GM12878 (cell line): Measurements from ENCODE around the gene MIA3. TPM values are rescaled to one million over a fixed set of nuclear protein-coding genes. Genes with fewer than 3 reads are reported as not detected.
A peak's percentile ranks its signal among the peaks of the same experiment; 100 is the strongest.

Experiments
- BRCA1 ChIP-seq: IDR thresholded peaks from 2 replicates; pipeline ENCODE4 v1.6.1; 2011; ENCODE audit warnings: low read depth, low read length, improper control_type of control experiment
- FOXK2 ChIP-seq: fragments of 450-650 bp; IDR thresholded peaks from 2 replicates; pipeline ENCODE4 v1.6.1; 2017; ENCODE audit warnings: mild to moderate bottlenecking, moderate library complexity
- HCFC1 ChIP-seq: fragments of 150-350 bp; IDR thresholded peaks from 2 replicates; pipeline ENCODE4 v1.6.1; 2014; ENCODE audit warnings: low read length
- NRF1 ChIP-seq: conservative IDR thresholded peaks from 2 replicates; pipeline ENCODE4 v1.6.1; 2011; ENCODE audit warnings: mild to moderate bottlenecking, low read depth, low read length, improper control_type of control experiment
- PML ChIP-seq: IDR thresholded peaks from 2 replicates; pipeline ENCODE4 v1.6.1; 2012; ENCODE audit warnings: low read length, inconsistent platforms
- RBBP5 ChIP-seq: fragments of 200-600 bp; sonication (generic); conservative IDR thresholded peaks from 2 replicates; pipeline ENCODE4 v1.6.1; 2016
- RCOR1 ChIP-seq: conservative IDR thresholded peaks from 2 replicates; pipeline ENCODE4 v1.6.1; 2012; ENCODE audit warnings: low read depth, low read length, improper control_type of control experiment
- SIN3A ChIP-seq: IDR thresholded peaks from 2 replicates; pipeline ENCODE4 v1.6.1; 2012; ENCODE audit warnings: low read depth, low read length, improper control_type of control experiment
- SIX5 ChIP-seq: IDR thresholded peaks from 2 replicates; pipeline ENCODE4 v1.6.1; 2011; ENCODE audit warnings: mild to moderate bottlenecking, low read depth, low read length, moderate library complexity; ENCODE audit not compliant: severe bottlenecking
- SP1 ChIP-seq: IDR thresholded peaks from one replicate; pipeline ENCODE4 v1.6.1; 2011; ENCODE audit warnings: low read depth, low read length
- polyA plus RNA-seq, 11 experiments: library from polyadenylated mRNA; depleted of rRNA in 4 of 11; unstranded in 6 of 11; stranded (reverse) in 5 of 11; fragments of >200 nt; fragmentation: Nextera tagmentation in 4 of 11; fragmentation: Illumina TruSeq in 1 of 11; extraction: Ambion mirVana in 4 of 11; extraction: Trizol in 1 of 11; gene quantifications; 1 replicate in 1 of 11; 2 replicates in 10 of 11; pipeline versions ENCODE4 v1.2.1 to v1.2.3, GENCODE V29; 2011 to 2016; ENCODE audit warnings: inconsistent platforms in 2 of 11, missing spikeins in 2 of 11, low read depth in 1 of 11
- total RNA-seq, 4 experiments: library from RNA; depleted of rRNA in 3 of 4; stranded (reverse); fragments of >200 nt in 3 of 4; fragmentation: Illumina TruSeq in 1 of 4; extraction: Trizol in 1 of 4; gene quantifications; 2 replicates each; pipeline versions ENCODE4 v1.2.1 to v1.2.3, GENCODE V29; 2013 to 2021
- TF ChIP-seq, protein P1 (sequence below): IDR thresholded peaks from 2 replicates; pipeline ENCODE4 v1.6.1; 2012; ENCODE audit warnings: low read depth, low read length, improper control_type of control experiment
- TF ChIP-seq, protein P2 (sequence below): IDR thresholded peaks from 2 replicates; pipeline ENCODE4 v1.6.1; 2011; ENCODE audit warnings: low read depth, mild to moderate bottlenecking, low read length, moderate library complexity, borderline replicate concordance; ENCODE audit errors: extremely low read depth
- TF ChIP-seq, protein P3 (sequence below): IDR thresholded peaks from 2 replicates; pipeline ENCODE4 v1.6.1; 2012; ENCODE audit warnings: mild to moderate bottlenecking, low read depth, low read length
- TF ChIP-seq, protein P4 (sequence below): fragments of 450-650 bp; IDR thresholded peaks from 2 replicates; pipeline ENCODE4 v1.6.1; 2017; ENCODE audit warnings: mild to moderate bottlenecking, low read depth, inconsistent platforms; ENCODE audit not compliant: poor library complexity, severe bottlenecking
- TF ChIP-seq, protein P5 (sequence below): fragments of 450-650 bp; IDR thresholded peaks from 2 replicates; pipeline ENCODE4 v1.6.1; 2018; ENCODE audit warnings: borderline replicate concordance, mild to moderate bottlenecking; ENCODE audit not compliant: partially characterized antibody
- TF ChIP-seq, protein P6 (sequence below): IDR thresholded peaks from 2 replicates; pipeline ENCODE4 v1.6.1; 2012; ENCODE audit warnings: low read depth, low read length, improper control_type of control experiment

Gene MIA3
- total and polyA plus RNA-seq, 10 of the 15 experiments (the other 5 are each of a cell fraction or from before 2014, with no cell fraction given), result 12.9 to 50.8 (median 30.3) TPM

DNA sequence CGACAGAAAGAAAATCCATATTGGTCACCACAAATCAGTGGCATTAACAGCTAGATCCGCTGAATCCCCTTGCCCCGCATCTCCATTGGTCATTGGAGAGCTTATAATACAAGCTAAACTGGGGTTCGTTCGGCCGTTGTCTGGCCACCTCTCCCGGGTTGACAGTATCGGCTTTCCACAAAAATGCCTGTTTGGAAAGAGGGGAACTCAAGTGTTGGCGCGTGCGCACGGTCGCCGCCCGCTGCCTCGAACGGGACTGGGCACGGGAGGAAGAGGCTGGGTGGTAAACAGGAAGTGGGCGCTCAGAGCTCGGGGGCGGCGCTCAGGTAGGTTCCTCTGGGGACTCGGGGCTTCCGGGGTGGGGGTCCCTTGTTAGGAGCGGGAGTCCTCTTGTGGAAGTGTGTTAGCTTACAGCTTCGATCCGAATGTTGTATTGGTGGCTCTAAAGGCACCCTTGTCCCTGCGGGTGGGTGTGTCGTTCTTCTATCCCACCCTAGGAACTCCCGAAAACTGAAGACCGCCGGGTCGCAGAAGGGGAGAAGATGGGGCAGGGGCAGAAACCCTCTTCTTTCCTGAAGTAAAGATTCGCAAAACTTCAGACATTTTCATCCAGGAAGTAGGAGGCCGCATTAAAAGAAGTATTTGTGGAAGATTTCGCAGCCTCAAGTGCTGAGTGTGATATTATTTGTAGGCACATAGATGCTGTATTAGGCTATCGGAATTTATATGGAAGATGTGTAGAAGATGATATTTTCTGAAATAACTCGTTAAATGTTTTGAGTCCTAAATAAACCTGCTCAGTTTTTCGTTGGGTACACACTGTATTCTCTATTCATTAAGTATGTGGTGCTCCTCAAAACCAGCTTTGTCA lies 95.4 kb downstream of the MIA3 start (continued):
- TF ChIP-seq, protein P1, sequence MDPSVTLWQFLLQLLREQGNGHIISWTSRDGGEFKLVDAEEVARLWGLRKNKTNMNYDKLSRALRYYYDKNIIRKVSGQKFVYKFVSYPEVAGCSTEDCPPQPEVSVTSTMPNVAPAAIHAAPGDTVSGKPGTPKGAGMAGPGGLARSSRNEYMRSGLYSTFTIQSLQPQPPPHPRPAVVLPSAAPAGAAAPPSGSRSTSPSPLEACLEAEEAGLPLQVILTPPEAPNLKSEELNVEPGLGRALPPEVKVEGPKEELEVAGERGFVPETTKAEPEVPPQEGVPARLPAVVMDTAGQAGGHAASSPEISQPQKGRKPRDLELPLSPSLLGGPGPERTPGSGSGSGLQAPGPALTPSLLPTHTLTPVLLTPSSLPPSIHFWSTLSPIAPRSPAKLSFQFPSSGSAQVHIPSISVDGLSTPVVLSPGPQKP, result peak; percentile 76
- TF ChIP-seq, protein P2, sequence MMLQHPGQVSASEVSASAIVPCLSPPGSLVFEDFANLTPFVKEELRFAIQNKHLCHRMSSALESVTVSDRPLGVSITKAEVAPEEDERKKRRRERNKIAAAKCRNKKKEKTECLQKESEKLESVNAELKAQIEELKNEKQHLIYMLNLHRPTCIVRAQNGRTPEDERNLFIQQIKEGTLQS, result no peak
- TF ChIP-seq RCOR1 (no peak), FOXK2 (peak; percentile 92), HCFC1 (peak; percentile 71), SIN3A (peak; percentile 63; the same call in 1 of the 2 replicates), RBBP5 (no peak), NRF1 (peak; percentile 77), SIX5 (peak; percentile 38), PML (no peak), SP1 (peak; percentile 44), BRCA1 (no peak)
- TF ChIP-seq, protein P3, sequence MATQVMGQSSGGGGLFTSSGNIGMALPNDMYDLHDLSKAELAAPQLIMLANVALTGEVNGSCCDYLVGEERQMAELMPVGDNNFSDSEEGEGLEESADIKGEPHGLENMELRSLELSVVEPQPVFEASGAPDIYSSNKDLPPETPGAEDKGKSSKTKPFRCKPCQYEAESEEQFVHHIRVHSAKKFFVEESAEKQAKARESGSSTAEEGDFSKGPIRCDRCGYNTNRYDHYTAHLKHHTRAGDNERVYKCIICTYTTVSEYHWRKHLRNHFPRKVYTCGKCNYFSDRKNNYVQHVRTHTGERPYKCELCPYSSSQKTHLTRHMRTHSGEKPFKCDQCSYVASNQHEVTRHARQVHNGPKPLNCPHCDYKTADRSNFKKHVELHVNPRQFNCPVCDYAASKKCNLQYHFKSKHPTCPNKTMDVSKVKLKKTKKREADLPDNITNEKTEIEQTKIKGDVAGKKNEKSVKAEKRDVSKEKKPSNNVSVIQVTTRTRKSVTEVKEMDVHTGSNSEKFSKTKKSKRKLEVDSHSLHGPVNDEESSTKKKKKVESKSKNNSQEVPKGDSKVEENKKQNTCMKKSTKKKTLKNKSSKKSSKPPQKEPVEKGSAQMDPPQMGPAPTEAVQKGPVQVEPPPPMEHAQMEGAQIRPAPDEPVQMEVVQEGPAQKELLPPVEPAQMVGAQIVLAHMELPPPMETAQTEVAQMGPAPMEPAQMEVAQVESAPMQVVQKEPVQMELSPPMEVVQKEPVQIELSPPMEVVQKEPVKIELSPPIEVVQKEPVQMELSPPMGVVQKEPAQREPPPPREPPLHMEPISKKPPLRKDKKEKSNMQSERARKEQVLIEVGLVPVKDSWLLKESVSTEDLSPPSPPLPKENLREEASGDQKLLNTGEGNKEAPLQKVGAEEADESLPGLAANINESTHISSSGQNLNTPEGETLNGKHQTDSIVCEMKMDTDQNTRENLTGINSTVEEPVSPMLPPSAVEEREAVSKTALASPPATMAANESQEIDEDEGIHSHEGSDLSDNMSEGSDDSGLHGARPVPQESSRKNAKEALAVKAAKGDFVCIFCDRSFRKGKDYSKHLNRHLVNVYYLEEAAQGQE, result no peak
- TF ChIP-seq, protein P4, sequence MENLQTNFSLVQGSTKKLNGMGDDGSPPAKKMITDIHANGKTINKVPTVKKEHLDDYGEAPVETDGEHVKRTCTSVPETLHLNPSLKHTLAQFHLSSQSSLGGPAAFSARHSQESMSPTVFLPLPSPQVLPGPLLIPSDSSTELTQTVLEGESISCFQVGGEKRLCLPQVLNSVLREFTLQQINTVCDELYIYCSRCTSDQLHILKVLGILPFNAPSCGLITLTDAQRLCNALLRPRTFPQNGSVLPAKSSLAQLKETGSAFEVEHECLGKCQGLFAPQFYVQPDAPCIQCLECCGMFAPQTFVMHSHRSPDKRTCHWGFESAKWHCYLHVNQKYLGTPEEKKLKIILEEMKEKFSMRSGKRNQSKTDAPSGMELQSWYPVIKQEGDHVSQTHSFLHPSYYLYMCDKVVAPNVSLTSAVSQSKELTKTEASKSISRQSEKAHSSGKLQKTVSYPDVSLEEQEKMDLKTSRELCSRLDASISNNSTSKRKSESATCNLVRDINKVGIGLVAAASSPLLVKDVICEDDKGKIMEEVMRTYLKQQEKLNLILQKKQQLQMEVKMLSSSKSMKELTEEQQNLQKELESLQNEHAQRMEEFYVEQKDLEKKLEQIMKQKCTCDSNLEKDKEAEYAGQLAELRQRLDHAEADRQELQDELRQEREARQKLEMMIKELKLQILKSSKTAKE, result no peak
- TF ChIP-seq, protein P5, sequence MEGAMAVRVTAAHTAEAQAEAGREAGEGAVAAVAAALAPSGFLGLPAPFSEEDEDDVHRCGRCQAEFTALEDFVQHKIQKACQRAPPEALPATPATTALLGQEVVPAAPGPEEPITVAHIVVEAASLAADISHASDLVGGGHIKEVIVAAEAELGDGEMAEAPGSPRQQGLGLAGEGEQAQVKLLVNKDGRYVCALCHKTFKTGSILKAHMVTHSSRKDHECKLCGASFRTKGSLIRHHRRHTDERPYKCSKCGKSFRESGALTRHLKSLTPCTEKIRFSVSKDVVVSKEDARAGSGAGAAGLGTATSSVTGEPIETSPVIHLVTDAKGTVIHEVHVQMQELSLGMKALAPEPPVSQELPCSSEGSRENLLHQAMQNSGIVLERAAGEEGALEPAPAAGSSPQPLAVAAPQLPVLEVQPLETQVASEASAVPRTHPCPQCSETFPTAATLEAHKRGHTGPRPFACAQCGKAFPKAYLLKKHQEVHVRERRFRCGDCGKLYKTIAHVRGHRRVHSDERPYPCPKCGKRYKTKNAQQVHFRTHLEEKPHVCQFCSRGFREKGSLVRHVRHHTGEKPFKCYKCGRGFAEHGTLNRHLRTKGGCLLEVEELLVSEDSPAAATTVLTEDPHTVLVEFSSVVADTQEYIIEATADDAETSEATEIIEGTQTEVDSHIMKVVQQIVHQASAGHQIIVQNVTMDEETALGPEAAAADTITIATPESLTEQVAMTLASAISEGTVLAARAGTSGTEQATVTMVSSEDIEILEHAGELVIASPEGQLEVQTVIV, result peak; percentile 77
- TF ChIP-seq, protein P6, sequence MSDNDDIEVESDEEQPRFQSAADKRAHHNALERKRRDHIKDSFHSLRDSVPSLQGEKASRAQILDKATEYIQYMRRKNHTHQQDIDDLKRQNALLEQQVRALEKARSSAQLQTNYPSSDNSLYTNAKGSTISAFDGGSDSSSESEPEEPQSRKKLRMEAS, result peak; percentile 59; the same call in 1 of the 2 replicates
- TF ChIP-seq, all 136 proteins: peak for 45
